ENCODE results near the gene NHLRC2.
"Not testable (repeated sequence)": the region's sequence is repeated elsewhere in the genome, so short reads cannot be mapped to it uniquely, and the experiment has no call there.

DNA sequence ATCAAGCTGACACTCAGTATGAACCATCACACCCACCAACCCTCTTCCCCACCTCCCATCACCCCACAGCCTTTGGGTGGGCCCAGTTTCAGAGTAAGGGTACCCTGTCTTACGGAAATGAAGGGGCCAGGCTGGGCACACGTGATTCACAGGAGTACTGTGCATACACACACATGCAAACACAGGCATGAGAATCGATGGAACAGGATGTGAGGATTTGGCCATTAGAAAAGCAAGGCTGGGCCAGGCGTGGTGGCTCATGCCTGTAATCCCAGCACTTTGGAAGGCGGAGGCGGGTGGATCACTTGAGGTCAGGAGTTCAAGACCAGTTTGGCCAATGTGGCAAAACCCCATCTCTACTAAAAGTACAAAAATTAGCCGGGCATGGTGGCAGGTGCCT lies 88.7 kb downstream of the NHLRC2 start:
- TF ChIP-seq, protein P1, sequence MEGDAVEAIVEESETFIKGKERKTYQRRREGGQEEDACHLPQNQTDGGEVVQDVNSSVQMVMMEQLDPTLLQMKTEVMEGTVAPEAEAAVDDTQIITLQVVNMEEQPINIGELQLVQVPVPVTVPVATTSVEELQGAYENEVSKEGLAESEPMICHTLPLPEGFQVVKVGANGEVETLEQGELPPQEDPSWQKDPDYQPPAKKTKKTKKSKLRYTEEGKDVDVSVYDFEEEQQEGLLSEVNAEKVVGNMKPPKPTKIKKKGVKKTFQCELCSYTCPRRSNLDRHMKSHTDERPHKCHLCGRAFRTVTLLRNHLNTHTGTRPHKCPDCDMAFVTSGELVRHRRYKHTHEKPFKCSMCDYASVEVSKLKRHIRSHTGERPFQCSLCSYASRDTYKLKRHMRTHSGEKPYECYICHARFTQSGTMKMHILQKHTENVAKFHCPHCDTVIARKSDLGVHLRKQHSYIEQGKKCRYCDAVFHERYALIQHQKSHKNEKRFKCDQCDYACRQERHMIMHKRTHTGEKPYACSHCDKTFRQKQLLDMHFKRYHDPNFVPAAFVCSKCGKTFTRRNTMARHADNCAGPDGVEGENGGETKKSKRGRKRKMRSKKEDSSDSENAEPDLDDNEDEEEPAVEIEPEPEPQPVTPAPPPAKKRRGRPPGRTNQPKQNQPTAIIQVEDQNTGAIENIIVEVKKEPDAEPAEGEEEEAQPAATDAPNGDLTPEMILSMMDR (IDR thresholded peaks at IDR 0.05; ENCODE audit: poor library complexity) = not testable (repeated sequence)
- TF ChIP-seq EZH2 (IDR thresholded peaks at IDR 0.05; ENCODE audit: borderline replicate concordance); EZH2phosphoT487 (IDR thresholded peaks at IDR 0.05; ENCODE audit: low read depth, severe bottlenecking, unreplicated experiment): not testable (repeated sequence)

Data from hepatocyte (in vitro differentiated cells).